Measurements from ENCODE around the gene VDR.

DNA sequence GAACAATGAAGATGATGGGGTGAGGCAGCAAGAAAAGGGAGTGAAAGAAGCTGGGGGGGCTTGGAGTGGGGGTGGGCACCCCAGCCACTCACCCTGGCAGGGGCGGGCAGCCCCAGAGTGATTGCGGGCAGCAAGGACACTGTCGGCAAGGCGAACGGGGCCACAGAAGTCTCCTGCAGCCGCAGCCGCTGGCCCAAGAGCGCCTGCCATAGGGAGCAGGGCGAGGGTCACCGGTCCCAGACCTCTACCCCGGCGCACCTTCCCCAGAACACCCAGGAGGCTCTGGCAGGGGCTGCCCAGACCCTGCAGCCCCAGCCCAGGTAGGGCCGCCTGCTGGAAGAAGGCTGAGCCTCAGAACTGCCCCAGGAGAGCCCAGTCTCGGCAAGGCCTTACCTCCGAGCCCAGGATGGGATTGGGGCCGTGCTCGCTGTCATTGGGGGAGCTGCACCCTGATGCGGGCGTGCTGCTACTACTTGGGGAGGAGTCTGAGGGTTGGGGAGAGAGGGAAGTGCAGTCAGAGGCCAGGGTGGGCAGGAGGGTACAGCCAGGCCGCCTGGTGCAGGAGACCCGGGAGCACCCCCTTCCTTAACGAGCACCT is 108.9 kb downstream of the VDR start:
- TF ChIP-seq, protein P1, sequence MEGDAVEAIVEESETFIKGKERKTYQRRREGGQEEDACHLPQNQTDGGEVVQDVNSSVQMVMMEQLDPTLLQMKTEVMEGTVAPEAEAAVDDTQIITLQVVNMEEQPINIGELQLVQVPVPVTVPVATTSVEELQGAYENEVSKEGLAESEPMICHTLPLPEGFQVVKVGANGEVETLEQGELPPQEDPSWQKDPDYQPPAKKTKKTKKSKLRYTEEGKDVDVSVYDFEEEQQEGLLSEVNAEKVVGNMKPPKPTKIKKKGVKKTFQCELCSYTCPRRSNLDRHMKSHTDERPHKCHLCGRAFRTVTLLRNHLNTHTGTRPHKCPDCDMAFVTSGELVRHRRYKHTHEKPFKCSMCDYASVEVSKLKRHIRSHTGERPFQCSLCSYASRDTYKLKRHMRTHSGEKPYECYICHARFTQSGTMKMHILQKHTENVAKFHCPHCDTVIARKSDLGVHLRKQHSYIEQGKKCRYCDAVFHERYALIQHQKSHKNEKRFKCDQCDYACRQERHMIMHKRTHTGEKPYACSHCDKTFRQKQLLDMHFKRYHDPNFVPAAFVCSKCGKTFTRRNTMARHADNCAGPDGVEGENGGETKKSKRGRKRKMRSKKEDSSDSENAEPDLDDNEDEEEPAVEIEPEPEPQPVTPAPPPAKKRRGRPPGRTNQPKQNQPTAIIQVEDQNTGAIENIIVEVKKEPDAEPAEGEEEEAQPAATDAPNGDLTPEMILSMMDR (IDR thresholded peaks at IDR 0.05; ENCODE audit: low read depth, low read length, poor library complexity, severe bottlenecking) = no peak
- TF ChIP-seq EZH2phosphoT487 (IDR thresholded peaks at IDR 0.05; ENCODE audit: borderline replicate concordance, low read length) = no peak
